ENCODE results near the gene WWOX. TPM values are rescaled to one million over a fixed set of nuclear protein-coding genes. Genes with fewer than 3 reads are reported as not detected.

WWOX gene
- total RNA-seq, 4 donors from 2014 or later, result 21.4 to 55.6 (median 33.2) TPM

GRCh38 chr16:78396673-78397072, 297.2 kb downstream of the WWOX start:
- ATAC-seq (ENCODE audit: low FRiP score), result no peak

GRCh38 chr16:78399384-78399783, 299.9 kb downstream of the WWOX start:
- no peak for TF ChIP-seq CTCF (IDR thresholded peaks at IDR 0.05)
- DNase-seq (ENCODE audit: low spot score) (no peak), ATAC-seq (ENCODE audit: low FRiP score) (no peak)

More at GRCh38 chr16:78396673-78397072, 297.2 kb downstream of the WWOX start:
- no peak for TF ChIP-seq CTCF (IDR thresholded peaks at IDR 0.05)
- DNase-seq (ENCODE audit: low spot score), result no peak

GRCh38 chr16:78402833-78403232, 303.4 kb downstream of the WWOX start:
- TF ChIP-seq CTCF (IDR thresholded peaks at IDR 0.05), result no peak
- DNase-seq (ENCODE audit: low spot score), result no peak
- no peak for ATAC-seq (ENCODE audit: low FRiP score)

- no peak for TF ChIP-seq CTCF (IDR thresholded peaks at IDR 0.05)
- DNase-seq (ENCODE audit: low spot score), result no peak
- ATAC-seq (ENCODE audit: low FRiP score), result no peak
Observed at GRCh38 chr16:78405040-78405439, 305.6 kb downstream of the WWOX start.

- no peak for TF ChIP-seq CTCF (IDR thresholded peaks at IDR 0.05)
- DNase-seq (ENCODE audit: low spot score), result no peak
- no peak for ATAC-seq (ENCODE audit: low FRiP score)
Observed at GRCh38 chr16:78405833-78406232, 306.4 kb downstream of the WWOX start.

- no peak for ATAC-seq (ENCODE audit: low FRiP score)
- no peak for DNase-seq (ENCODE audit: low spot score)
- no peak for TF ChIP-seq CTCF (IDR thresholded peaks at IDR 0.05)
Observed at GRCh38 chr16:78407191-78407590, 307.7 kb downstream of the WWOX start.

GRCh38 chr16:78413651-78414050, 314.2 kb downstream of the WWOX start:
- ATAC-seq (ENCODE audit: low FRiP score), result no peak
- DNase-seq (ENCODE audit: low spot score), result no peak
- no peak for TF ChIP-seq CTCF (IDR thresholded peaks at IDR 0.05)
